Ovary (tissue), 3 donors: ENCODE measurements around the gene LCOR.

ENCODE experiments used
- EP300 ChIP-seq: sonication (generic); formaldehyde crosslinking; IDR thresholded peaks from one replicate; pipeline ENCODE4 v1.6.1; 2017; ENCODE audit warnings: antibody characterized with exemption
- TF ChIP-seq, protein P1 (sequence below), 3 donors: fragments of 450-650 bp in 2 of 3; fragments of 200-600 bp in 1 of 3; IDR thresholded peaks; one replicate each; pipeline versions ENCODE4 v1.5.1 to v1.8.0; 2016 to 2022; ENCODE audit warnings: antibody characterized with exemption in 3 of 3, mild to moderate bottlenecking in 1 of 3
- donor health status: DM: no; HTN: no; CAD: no.

DNA sequence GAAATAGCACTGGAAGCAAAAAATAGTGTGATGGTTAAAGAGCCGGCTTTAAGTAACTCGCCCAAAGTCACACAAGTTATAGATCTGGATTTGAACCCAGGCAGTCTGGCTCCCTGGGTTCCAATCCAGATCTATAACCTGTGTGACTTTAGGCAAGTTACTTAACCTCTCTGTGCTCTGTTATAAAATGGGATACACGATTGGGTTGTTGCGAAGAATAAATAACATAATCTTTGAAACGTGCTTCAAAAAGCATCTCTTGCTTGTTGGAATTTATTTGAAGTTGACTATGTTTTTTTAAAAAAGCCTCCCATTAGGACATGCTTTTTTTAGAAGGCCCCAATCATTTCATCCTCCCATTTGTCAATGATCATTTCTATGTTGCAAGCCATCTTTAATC lies 3.5 kb upstream of the LCOR start:
- TF ChIP-seq EP300: no peak
- TF ChIP-seq, protein P1, sequence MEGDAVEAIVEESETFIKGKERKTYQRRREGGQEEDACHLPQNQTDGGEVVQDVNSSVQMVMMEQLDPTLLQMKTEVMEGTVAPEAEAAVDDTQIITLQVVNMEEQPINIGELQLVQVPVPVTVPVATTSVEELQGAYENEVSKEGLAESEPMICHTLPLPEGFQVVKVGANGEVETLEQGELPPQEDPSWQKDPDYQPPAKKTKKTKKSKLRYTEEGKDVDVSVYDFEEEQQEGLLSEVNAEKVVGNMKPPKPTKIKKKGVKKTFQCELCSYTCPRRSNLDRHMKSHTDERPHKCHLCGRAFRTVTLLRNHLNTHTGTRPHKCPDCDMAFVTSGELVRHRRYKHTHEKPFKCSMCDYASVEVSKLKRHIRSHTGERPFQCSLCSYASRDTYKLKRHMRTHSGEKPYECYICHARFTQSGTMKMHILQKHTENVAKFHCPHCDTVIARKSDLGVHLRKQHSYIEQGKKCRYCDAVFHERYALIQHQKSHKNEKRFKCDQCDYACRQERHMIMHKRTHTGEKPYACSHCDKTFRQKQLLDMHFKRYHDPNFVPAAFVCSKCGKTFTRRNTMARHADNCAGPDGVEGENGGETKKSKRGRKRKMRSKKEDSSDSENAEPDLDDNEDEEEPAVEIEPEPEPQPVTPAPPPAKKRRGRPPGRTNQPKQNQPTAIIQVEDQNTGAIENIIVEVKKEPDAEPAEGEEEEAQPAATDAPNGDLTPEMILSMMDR (IDR thresholded peaks at IDR 0.05): no peak
